ENCODE data around the gene ADGRG6. TPM values are rescaled to one million over a fixed set of nuclear protein-coding genes. Genes with fewer than 3 reads are reported as not detected.

ADGRG6 gene
- total and polyA plus RNA-seq, 2 donors from 2014 or later, result 2.6 to 32.8 TPM

- no peaks in the 10 kb centered on the region for H3K9me3 ChIP-seq (ENCODE audit: control insufficient read depth in 2 of 3, insufficient read depth in 1 of 3, low read length in 3 of 3)
- H3K27me3 ChIP-seq (ENCODE audit: control insufficient read depth, insufficient read depth, low read length), result no peaks in the 10 kb centered on the region
- FAIRE-seq (no peak), DNase-seq (no peak)
- H3K9ac ChIP-seq (ENCODE audit: low read length in 3 of 3), result no peak overlapping the region
- no peaks in the 10 kb centered on the region for H3K36me3 ChIP-seq (ENCODE audit: control insufficient read depth in 2 of 3, insufficient read depth in 3 of 3, low read length in 3 of 3)
- no peaks in the 10 kb centered on the region for H3K4me1 ChIP-seq (ENCODE audit: control insufficient read depth in 2 of 3, insufficient read depth in 2 of 3, low read depth in 1 of 3, low read length in 3 of 3)
- intact Hi-C loops (cut with DNase I), result no loop called here
- H3K4me3 ChIP-seq (ENCODE audit: low read length in 3 of 3), result no peak overlapping the region
- no peak overlapping the region for H3K27ac ChIP-seq (ENCODE audit: low read depth in 2 of 2, low read length in 2 of 2)
- TF ChIP-seq, protein P1, sequence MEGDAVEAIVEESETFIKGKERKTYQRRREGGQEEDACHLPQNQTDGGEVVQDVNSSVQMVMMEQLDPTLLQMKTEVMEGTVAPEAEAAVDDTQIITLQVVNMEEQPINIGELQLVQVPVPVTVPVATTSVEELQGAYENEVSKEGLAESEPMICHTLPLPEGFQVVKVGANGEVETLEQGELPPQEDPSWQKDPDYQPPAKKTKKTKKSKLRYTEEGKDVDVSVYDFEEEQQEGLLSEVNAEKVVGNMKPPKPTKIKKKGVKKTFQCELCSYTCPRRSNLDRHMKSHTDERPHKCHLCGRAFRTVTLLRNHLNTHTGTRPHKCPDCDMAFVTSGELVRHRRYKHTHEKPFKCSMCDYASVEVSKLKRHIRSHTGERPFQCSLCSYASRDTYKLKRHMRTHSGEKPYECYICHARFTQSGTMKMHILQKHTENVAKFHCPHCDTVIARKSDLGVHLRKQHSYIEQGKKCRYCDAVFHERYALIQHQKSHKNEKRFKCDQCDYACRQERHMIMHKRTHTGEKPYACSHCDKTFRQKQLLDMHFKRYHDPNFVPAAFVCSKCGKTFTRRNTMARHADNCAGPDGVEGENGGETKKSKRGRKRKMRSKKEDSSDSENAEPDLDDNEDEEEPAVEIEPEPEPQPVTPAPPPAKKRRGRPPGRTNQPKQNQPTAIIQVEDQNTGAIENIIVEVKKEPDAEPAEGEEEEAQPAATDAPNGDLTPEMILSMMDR (IDR thresholded peaks at IDR 0.05; ENCODE audit: borderline replicate concordance, extremely low read depth, insufficient read depth), result no peak
Measured at GRCh38 chr6:142349215-142349823, 47.5 kb downstream of the ADGRG6 start.

GRCh38 chr6:142350309-142350708 lies 48.5 kb downstream of the ADGRG6 start:
- intact Hi-C loops (cut with DNase I), result no loop called here
- no peak for DNase-seq
- TF ChIP-seq, protein P1 (IDR thresholded peaks at IDR 0.05; ENCODE audit: borderline replicate concordance, extremely low read depth, insufficient read depth), result no peak
- Histone ChIP-seq H3K9ac (ENCODE audit: low read length in 3 of 3) (no peak overlapping the region), H3K27ac (ENCODE audit: low read depth in 2 of 2, low read length in 2 of 2) (no peak overlapping the region), H3K36me3 (ENCODE audit: control insufficient read depth in 2 of 3, insufficient read depth in 3 of 3, low read length in 3 of 3) (no peaks in the 10 kb centered on the region), H3K27me3 (ENCODE audit: control insufficient read depth, insufficient read depth, low read length) (no peaks in the 10 kb centered on the region), H3K4me1 (ENCODE audit: control insufficient read depth in 2 of 3, insufficient read depth in 2 of 3, low read depth in 1 of 3, low read length in 3 of 3) (no peaks in the 10 kb centered on the region), H3K4me3 (ENCODE audit: low read length in 3 of 3) (no peak overlapping the region), H3K9me3 (ENCODE audit: control insufficient read depth in 2 of 3, insufficient read depth in 1 of 3, low read length in 3 of 3) (no peaks in the 10 kb centered on the region)
- no peak for FAIRE-seq

GRCh38 chr6:142353690-142354089 lies 51.9 kb downstream of the ADGRG6 start:
- Histone ChIP-seq H3K27ac (ENCODE audit: low read depth in 2 of 2, low read length in 2 of 2) (no peak overlapping the region), H3K36me3 (ENCODE audit: control insufficient read depth in 2 of 3, insufficient read depth in 3 of 3, low read length in 3 of 3) (no peaks in the 10 kb centered on the region), H3K9me3 (ENCODE audit: control insufficient read depth in 2 of 3, insufficient read depth in 1 of 3, low read length in 3 of 3) (no peaks in the 10 kb centered on the region), H3K27me3 (ENCODE audit: control insufficient read depth, insufficient read depth, low read length) (no peaks in the 10 kb centered on the region), H3K4me1 (ENCODE audit: control insufficient read depth in 2 of 3, insufficient read depth in 2 of 3, low read depth in 1 of 3, low read length in 3 of 3) (no peaks in the 10 kb centered on the region), H3K4me3 (ENCODE audit: low read length in 3 of 3) (no peak overlapping the region), H3K9ac (ENCODE audit: low read length in 3 of 3) (no peak overlapping the region)
- intact Hi-C loops (cut with DNase I), result no loop called here
- DNase-seq (no peak), FAIRE-seq (no peak)
- TF ChIP-seq, protein P1 (IDR thresholded peaks at IDR 0.05; ENCODE audit: borderline replicate concordance, extremely low read depth, insufficient read depth), result no peak

GRCh38 chr6:142354650-142355049 lies 52.8 kb downstream of the ADGRG6 start:
- no peak overlapping the region for H3K27ac ChIP-seq (ENCODE audit: low read depth in 2 of 2, low read length in 2 of 2)
- no peak overlapping the region for H3K9ac ChIP-seq (ENCODE audit: low read length in 3 of 3)
- H3K4me3 ChIP-seq (ENCODE audit: low read length in 3 of 3), result no peak overlapping the region
- H3K27me3 ChIP-seq (ENCODE audit: control insufficient read depth, insufficient read depth, low read length), result no peaks in the 10 kb centered on the region
- intact Hi-C loops (cut with DNase I), result no loop called here
- no peaks in the 10 kb centered on the region for H3K4me1 ChIP-seq (ENCODE audit: control insufficient read depth in 2 of 3, insufficient read depth in 2 of 3, low read depth in 1 of 3, low read length in 3 of 3)
- FAIRE-seq, result no peak
- no peak for DNase-seq
- TF ChIP-seq, protein P1 (IDR thresholded peaks at IDR 0.05; ENCODE audit: borderline replicate concordance, extremely low read depth, insufficient read depth), result no peak
- no peaks in the 10 kb centered on the region for H3K9me3 ChIP-seq (ENCODE audit: control insufficient read depth in 2 of 3, insufficient read depth in 1 of 3, low read length in 3 of 3)
- no peaks in the 10 kb centered on the region for H3K36me3 ChIP-seq (ENCODE audit: control insufficient read depth in 2 of 3, insufficient read depth in 3 of 3, low read length in 3 of 3)

All from kidney (tissue), 14 donors.